Activated gamma-delta T cell (primary cell): ENCODE results near the gene FARS2.

ENCODE experiments used
- DNase-seq: peaks from one replicate; lab custom pipeline; 2025; lab: John Stamatoyannopoulos, UW

FARS2 gene

GRCh38 chr6:5287205-5287965, 26.1 kb downstream of the FARS2 start:
- DNase-seq, result no peak

- no peak for DNase-seq
These were observed 26.6 kb downstream of the FARS2 start for GRCh38 chr6:5287966-5288297.

- no peak for DNase-seq
These were observed 28.8 kb downstream of the FARS2 start for GRCh38 chr6:5290097-5290496.

- no peak for DNase-seq
These were observed 29.2 kb downstream of the FARS2 start for GRCh38 chr6:5290500-5290899.

- no peak for DNase-seq
These were observed 30.8 kb downstream of the FARS2 start for GRCh38 chr6:5292154-5292553.

GRCh38 chr6:5293692-5294091, 32.4 kb downstream of the FARS2 start:
- DNase-seq, result no peak

GRCh38 chr6:5294392-5295211, 33.3 kb downstream of the FARS2 start:
- DNase-seq, result no peak

GRCh38 chr6:5295623-5296022, 34.3 kb downstream of the FARS2 start:
- no peak for DNase-seq

GRCh38 chr6:5300206-5300764, 39.0 kb downstream of the FARS2 start:
- DNase-seq, result no peak

- DNase-seq, result no peak
These were observed 41.1 kb downstream of the FARS2 start for GRCh38 chr6:5302220-5302946.

- no peak for DNase-seq
These were observed 41.8 kb downstream of the FARS2 start for GRCh38 chr6:5302995-5303622.

GRCh38 chr6:5303682-5304081, 42.4 kb downstream of the FARS2 start:
- DNase-seq, result no peak

GRCh38 chr6:5305968-5306626, 44.8 kb downstream of the FARS2 start:
- DNase-seq, result no peak

GRCh38 chr6:5307058-5307457, 45.7 kb downstream of the FARS2 start:
- no peak for DNase-seq

- no peak for DNase-seq
These were observed 46.8 kb downstream of the FARS2 start for GRCh38 chr6:5308066-5308465.

- DNase-seq, result no peak
These were observed 53.0 kb downstream of the FARS2 start for GRCh38 chr6:5314191-5314865.

GRCh38 chr6:5315881-5316280, 54.6 kb downstream of the FARS2 start:
- DNase-seq, result no peak

- no peak for DNase-seq
These were observed 55.6 kb downstream of the FARS2 start for GRCh38 chr6:5316951-5317350.

GRCh38 chr6:5318617-5319272, 57.4 kb downstream of the FARS2 start:
- no peak for DNase-seq

GRCh38 chr6:5323979-5324378, 62.7 kb downstream of the FARS2 start:
- no peak for DNase-seq
